Left colon (tissue), 2 donors: ENCODE results near the gene GALNT18. TPM values are rescaled to one million over a fixed set of nuclear protein-coding genes. Genes with fewer than 3 reads are reported as not detected.

Source experiments
- ATAC-seq: fragments of 200-7000 bp; cut with Tn5 transposase; one replicate; pipeline ENCODE4 v1.9.1; 2020; ENCODE audit warnings: mild to moderate bottlenecking, moderate library complexity
- DNase-seq, 2 donors: peaks; one replicate each; pipeline ENCODE4 v3.0.0-alpha.2; 2020
- intact Hi-C, 2 donors: fragments of 100-400 bp; cut with DNase I in 1 of 2; cut with micrococcal nuclease in 1 of 2; formaldehyde crosslinking; loops; one replicate each; pipeline versions ENCODE4 v1.11.2 to v1.14.0; 2022; cut with DNase I, micrococcal nuclease
- microRNA-seq, 2 donors: library from miRNA; unstranded; fragments of <30 nt; microRNA quantifications; one replicate each; pipeline versions ENCODE4 v1.1.0 to v1.2.0, GENCODE V29; 2020
- total RNA-seq, 2 donors: library from RNA; stranded (reverse); fragmentation: NEBNext Ultra II Directional; extraction: Animal tissue kit (Norgen Biotek cat#: 25700); gene quantifications; one replicate each; pipeline ENCODE4 v1.2.1, GENCODE V29; 2021
- donor health status: DM: no; HTN: no; CAD: no.
- donor health status: DM: yes; HTN: yes; CAD: no.

GALNT18 gene
- total RNA-seq, 2 donors from 2014 or later, result 3.6 to 5.9 TPM

- DNase-seq, result no peak
- no peak for ATAC-seq
- intact Hi-C loops, result no loop called here
Measured at GRCh38 chr11:11236498-11237059, 385.2 kb downstream of the GALNT18 start.

GRCh38 chr11:11231763-11232162, 390.0 kb downstream of the GALNT18 start:
- intact Hi-C loops, result no loop called here
- ATAC-seq (no peak), DNase-seq (no peak)

GRCh38 chr11:11230802-11231562, 390.8 kb downstream of the GALNT18 start:
- no peak for DNase-seq
- intact Hi-C loops, result no loop called here
- no peak for ATAC-seq

- ATAC-seq, result no peak
- intact Hi-C loops, result no loop called here
- DNase-seq, result no peak
Measured at GRCh38 chr11:11230087-11230486, 391.7 kb downstream of the GALNT18 start.

- intact Hi-C loops, result no loop called here
- ATAC-seq, result no peak
- DNase-seq, result no peak
Measured at GRCh38 chr11:11229647-11230046, 392.2 kb downstream of the GALNT18 start.

GRCh38 chr11:11227296-11228085, 394.3 kb downstream of the GALNT18 start:
- intact Hi-C loops, result no loop called here
- ATAC-seq (no peak), DNase-seq (no peak)

Small RNAs within 50 kb of the gene (microRNA-seq; reads per million reads assigned to microRNA genes)
- gene MIR4299, result 0 reads per million in 2 donors

Other genes with a start within 250 kb of the GALNT18 start
- gene USP47, start 220.0 kb upstream of the GALNT18 start, total RNA-seq, result 10 to 100 TPM; 35.3 to 38.9 TPM